ENCODE measurements around the gene ARHGEF17.

The ARHGEF17 gene

GRCh38 chr11:73399636-73400035, 91.6 kb downstream of the ARHGEF17 start:
- no peak for ATAC-seq
- TF ChIP-seq ESRRG (CRISPR knock-in tag; IDR thresholded peaks at IDR 0.05) = no peak
- TF ChIP-seq BACH2 (CRISPR knock-in tag; IDR thresholded peaks at IDR 0.05; ENCODE audit: borderline replicate concordance) = no peak
- no peak for TF ChIP-seq ZNF70 (CRISPR knock-in tag; IDR thresholded peaks at IDR 0.05)
- TF ChIP-seq OSR1 (CRISPR knock-in tag; IDR thresholded peaks at IDR 0.05) = no peak
- no peak for TF ChIP-seq CSRNP3 (CRISPR knock-in tag; IDR thresholded peaks at IDR 0.05)
- TF ChIP-seq TOX (CRISPR knock-in tag; IDR thresholded peaks at IDR 0.05; ENCODE audit: borderline replicate concordance) = no peak
- no peak for TF ChIP-seq RARB (CRISPR knock-in tag; IDR thresholded peaks at IDR 0.05)
- TF ChIP-seq PATZ1 (CRISPR knock-in tag; IDR thresholded peaks at IDR 0.05; ENCODE audit: borderline replicate concordance) = no peak
- no peak for TF ChIP-seq TCF4 (CRISPR knock-in tag; IDR thresholded peaks at IDR 0.05; ENCODE audit: borderline replicate concordance)
- TF ChIP-seq POU6F1 (CRISPR knock-in tag; IDR thresholded peaks at IDR 0.05; ENCODE audit: borderline replicate concordance, low read depth) = no peak
- TF ChIP-seq ZC3H10 (CRISPR knock-in tag; IDR thresholded peaks at IDR 0.05) = no peak

- TF ChIP-seq ZFP30 (CRISPR knock-in tag; IDR thresholded peaks at IDR 0.05) (no peak), POU6F1 (CRISPR knock-in tag; IDR thresholded peaks at IDR 0.05; ENCODE audit: borderline replicate concordance, low read depth) (no peak), PATZ1 (CRISPR knock-in tag; IDR thresholded peaks at IDR 0.05; ENCODE audit: borderline replicate concordance) (no peak), ZNF8 (CRISPR knock-in tag; IDR thresholded peaks at IDR 0.05) (no peak), ZNF70 (CRISPR knock-in tag; IDR thresholded peaks at IDR 0.05) (no peak), TOX (CRISPR knock-in tag; IDR thresholded peaks at IDR 0.05; ENCODE audit: borderline replicate concordance) (no peak), ESRRG (CRISPR knock-in tag; IDR thresholded peaks at IDR 0.05) (no peak), GLIS3 (CRISPR knock-in tag; IDR thresholded peaks at IDR 0.05) (no peak), ZC3H10 (CRISPR knock-in tag; IDR thresholded peaks at IDR 0.05) (no peak), ZNF565 (CRISPR knock-in tag; conservative IDR thresholded peaks at IDR 0.05; ENCODE audit: low read depth) (no peak), CREB5 (CRISPR knock-in tag; IDR thresholded peaks at IDR 0.05; ENCODE audit: low read depth) (no peak), PPARA (CRISPR knock-in tag; IDR thresholded peaks at IDR 0.05; ENCODE audit: borderline replicate concordance) (no peak)
- no peak for ATAC-seq
Measured at GRCh38 chr11:73400293-73400692, 92.2 kb downstream of the ARHGEF17 start.

- TF ChIP-seq ZFP3 (CRISPR knock-in tag; IDR thresholded peaks at IDR 0.05) (no peak), RARB (CRISPR knock-in tag; IDR thresholded peaks at IDR 0.05) (no peak), TSHZ2 (CRISPR knock-in tag; IDR thresholded peaks at IDR 0.05) (no peak), ZNF8 (CRISPR knock-in tag; IDR thresholded peaks at IDR 0.05) (no peak), POU6F1 (CRISPR knock-in tag; IDR thresholded peaks at IDR 0.05; ENCODE audit: borderline replicate concordance, low read depth) (no peak), TCF4 (CRISPR knock-in tag; IDR thresholded peaks at IDR 0.05; ENCODE audit: borderline replicate concordance) (no peak), ZNF70 (CRISPR knock-in tag; IDR thresholded peaks at IDR 0.05) (no peak), PPARA (CRISPR knock-in tag; IDR thresholded peaks at IDR 0.05; ENCODE audit: borderline replicate concordance) (no peak), CSDC2 (CRISPR knock-in tag; IDR thresholded peaks at IDR 0.05) (no peak), ZFP30 (CRISPR knock-in tag; IDR thresholded peaks at IDR 0.05) (no peak)
- ATAC-seq = no peak
Measured at GRCh38 chr11:73401217-73401923, 93.3 kb downstream of the ARHGEF17 start.

All from SK-N-SH treated with all-trans-retinoic acid at 6 μM for 48 hours (cell line).